Measurements from ENCODE around the gene HIVEP2. TPM values are rescaled to one million over a fixed set of nuclear protein-coding genes. Genes with fewer than 3 reads are reported as not detected.

The HIVEP2 gene
- total and polyA plus RNA-seq, 3 donors from 2014 or later: 4.7 to 10.8 (median 10.7) TPM

GRCh38 chr6:142781129-142781528, 163.8 kb downstream of the HIVEP2 start:
- Histone ChIP-seq H3K27ac (no peak overlapping the region), H3K4me1 (no peaks in the 10 kb centered on the region), H3K4me3 (no peak overlapping the region), H3K36me3 (ENCODE audit: low read depth, missing control alignments) (no peaks in the 10 kb centered on the region), H3K27me3 (no peaks in the 10 kb centered on the region), H3K9me3 (no peaks in the 10 kb centered on the region)
- WGBS, 2 donors: 68 to 90% methylated on average over 3 of the region's 3 CpGs
- no peak for TF ChIP-seq POLR2A (IDR thresholded peaks at IDR 0.05)
- no peak for TF ChIP-seq CTCF (IDR thresholded peaks at IDR 0.05)
- intact Hi-C loops (cut with DNase I; ENCODE audit: low total_unique reads): no loop called here
- DNase-seq: no peak

- no peak overlapping the region for H3K4me3 ChIP-seq
- no peaks in the 10 kb centered on the region for H3K9me3 ChIP-seq
- intact Hi-C loops (cut with DNase I; ENCODE audit: low total_unique reads): no loop called here
- TF ChIP-seq POLR2A (IDR thresholded peaks at IDR 0.05) (no peak), CTCF (IDR thresholded peaks at IDR 0.05) (no peak)
- no peaks in the 10 kb centered on the region for H3K4me1 ChIP-seq
- 92 to 93% methylated on average over 12 of the region's 12 CpGs for WGBS, 2 donors
- H3K27me3 ChIP-seq: no peaks in the 10 kb centered on the region
- no peak overlapping the region for H3K27ac ChIP-seq
- H3K36me3 ChIP-seq (ENCODE audit: low read depth, missing control alignments): no peaks in the 10 kb centered on the region
- DNase-seq: no peak
Observed at GRCh38 chr6:142773859-142774648, 170.9 kb downstream of the HIVEP2 start.

- no peaks in the 10 kb centered on the region for H3K36me3 ChIP-seq (ENCODE audit: low read depth, missing control alignments)
- 93 to 96% methylated on average over 9 of the region's 9 CpGs for WGBS, 2 donors
- H3K4me1 ChIP-seq: no peaks in the 10 kb centered on the region
- H3K27me3 ChIP-seq: no peaks in the 10 kb centered on the region
- TF ChIP-seq POLR2A (IDR thresholded peaks at IDR 0.05) (no peak), CTCF (IDR thresholded peaks at IDR 0.05) (no peak)
- no peak overlapping the region for H3K27ac ChIP-seq
- no peak for DNase-seq
- no peaks in the 10 kb centered on the region for H3K9me3 ChIP-seq
- H3K4me3 ChIP-seq: no peak overlapping the region
- intact Hi-C loops (cut with DNase I; ENCODE audit: low total_unique reads): no loop called here
Observed at GRCh38 chr6:142773324-142773723, 171.7 kb downstream of the HIVEP2 start.

- Histone ChIP-seq H3K36me3 (ENCODE audit: low read depth, missing control alignments) (no peaks in the 10 kb centered on the region), H3K27ac (no peak overlapping the region), H3K27me3 (no peaks in the 10 kb centered on the region), H3K4me1 (no peaks in the 10 kb centered on the region), H3K4me3 (no peak overlapping the region), H3K9me3 (no peaks in the 10 kb centered on the region)
- intact Hi-C loops (cut with DNase I; ENCODE audit: low total_unique reads): no loop called here
- TF ChIP-seq POLR2A (IDR thresholded peaks at IDR 0.05): no peak
- TF ChIP-seq CTCF (IDR thresholded peaks at IDR 0.05): no peak
- WGBS, 2 donors: 95 to 100% methylated on average over 3 to 12 of the region's 12 CpGs
- DNase-seq: no peak
Observed at GRCh38 chr6:142771162-142771561, 173.8 kb downstream of the HIVEP2 start.

- WGBS, 2 donors: 88 to 94% methylated on average over 1 of the region's 1 CpG
- DNase-seq: no peak
- TF ChIP-seq CTCF (IDR thresholded peaks at IDR 0.05) (no peak), POLR2A (IDR thresholded peaks at IDR 0.05) (no peak)
- Histone ChIP-seq H3K4me3 (no peak overlapping the region), H3K27ac (no peak overlapping the region), H3K4me1 (no peaks in the 10 kb centered on the region), H3K27me3 (no peaks in the 10 kb centered on the region), H3K9me3 (no peaks in the 10 kb centered on the region), H3K36me3 (ENCODE audit: low read depth, missing control alignments) (no peaks in the 10 kb centered on the region)
- intact Hi-C loops (cut with DNase I; ENCODE audit: low total_unique reads): no loop called here
Observed at GRCh38 chr6:142765306-142765705, 179.7 kb downstream of the HIVEP2 start.
